Activated T-cell treated with anti-CD3 and anti-CD28 coated beads for 4 hours (primary cell): ENCODE measurements around the gene RIT2.
"Not testable (repeated sequence)": the region's sequence is repeated elsewhere in the genome, so short reads cannot be mapped to it uniquely, and the experiment has no call there.

ENCODE experiments used
- DNase-seq: peaks from one replicate; pipeline ENCODE4 v3.0.0-alpha.2; 2020

Gene RIT2

DNA sequence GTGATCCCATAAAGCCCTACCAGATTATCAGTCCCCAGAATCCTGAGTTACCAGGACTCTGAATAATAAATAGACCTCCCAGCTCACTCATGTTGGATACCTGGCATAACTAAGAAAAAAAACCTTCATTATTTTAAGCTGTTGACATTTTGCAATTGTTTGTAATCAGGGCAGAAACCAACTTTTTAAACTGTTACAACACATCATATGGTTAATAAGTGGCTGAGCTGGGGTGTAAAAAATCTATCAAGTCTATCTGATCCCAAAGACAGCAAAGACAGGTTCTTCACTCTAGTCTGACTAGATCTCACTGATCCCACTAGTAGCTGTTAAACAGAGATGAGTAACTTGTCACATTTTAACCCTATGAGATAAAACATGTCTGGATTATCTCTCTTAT, 370.3 kb downstream of the RIT2 start:
- DNase-seq, result no peak

DNA sequence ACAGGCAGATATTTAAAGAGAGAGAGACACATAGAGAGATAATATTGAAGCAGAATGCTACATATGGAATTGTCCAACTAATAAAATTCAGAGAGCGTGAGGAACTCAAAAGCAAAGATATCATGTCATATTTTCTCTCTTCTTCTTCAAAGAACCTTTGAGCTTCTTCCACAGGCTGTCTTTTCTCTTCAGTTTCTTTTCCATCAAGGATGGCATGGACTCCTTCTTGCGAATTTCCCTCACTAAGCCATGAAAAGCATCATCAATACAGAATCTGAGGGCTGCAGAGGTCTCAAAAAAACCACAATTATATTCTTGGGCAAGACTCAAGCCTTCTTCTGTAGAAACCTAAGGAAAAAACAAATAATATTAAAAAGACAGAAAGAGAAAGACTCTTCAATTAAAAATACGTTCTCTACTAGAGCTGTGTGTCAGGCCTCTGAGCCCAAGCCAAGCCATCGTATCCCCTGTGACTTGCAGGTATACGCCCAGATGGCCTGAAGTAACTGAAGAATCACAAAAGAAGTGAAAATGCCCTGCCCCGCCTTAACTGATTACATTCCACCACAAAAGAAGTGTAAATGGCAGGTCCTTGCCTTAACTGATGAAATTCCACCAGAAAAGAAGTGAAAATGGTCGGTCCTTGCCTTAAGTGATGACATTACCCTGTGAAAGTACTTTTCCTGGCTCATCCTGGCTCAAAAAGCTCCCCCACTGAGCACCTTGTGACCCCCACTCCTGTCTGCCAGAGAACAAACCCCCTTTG, 371.9 kb downstream of the RIT2 start:
- no peak for DNase-seq

DNA sequence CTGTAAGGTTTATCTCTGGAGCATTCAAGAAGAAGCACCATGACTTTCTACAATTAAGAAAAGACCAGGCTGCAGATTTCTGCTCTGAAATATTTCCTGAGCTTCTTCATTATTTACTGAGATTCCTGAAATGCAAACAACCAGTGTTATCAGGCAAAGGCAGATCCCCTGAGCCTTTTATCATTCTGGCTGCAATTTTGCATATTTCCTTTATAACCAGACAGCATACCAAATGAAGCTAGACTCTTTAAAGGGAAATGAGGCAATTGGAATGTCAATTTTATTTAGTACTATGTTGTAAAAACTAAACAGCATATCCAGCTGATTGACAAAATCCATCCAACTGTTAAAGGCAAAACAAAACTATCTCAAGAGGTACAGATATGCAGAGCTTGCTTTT, 372.5 kb downstream of the RIT2 start:
- no peak for DNase-seq

DNA sequence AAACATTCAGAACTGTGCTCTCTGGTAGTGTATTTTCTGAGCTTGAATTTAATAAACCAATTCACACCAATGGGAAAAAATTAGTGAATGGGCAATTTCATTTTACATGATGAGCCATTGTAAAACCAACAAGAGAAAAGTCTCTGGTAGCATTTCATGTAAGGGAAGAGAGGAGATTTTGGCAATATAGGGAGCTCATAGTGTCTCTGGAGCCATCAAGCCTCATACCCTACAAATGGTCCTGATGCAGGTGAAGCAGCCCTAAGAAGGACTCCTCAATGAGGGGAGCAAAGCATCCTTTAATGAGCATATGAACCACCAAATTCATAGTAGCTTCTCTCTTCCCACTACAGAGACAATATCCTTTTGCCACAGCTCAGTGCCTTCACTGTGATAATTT, 373.0 kb downstream of the RIT2 start:
- DNase-seq, result no peak

DNA sequence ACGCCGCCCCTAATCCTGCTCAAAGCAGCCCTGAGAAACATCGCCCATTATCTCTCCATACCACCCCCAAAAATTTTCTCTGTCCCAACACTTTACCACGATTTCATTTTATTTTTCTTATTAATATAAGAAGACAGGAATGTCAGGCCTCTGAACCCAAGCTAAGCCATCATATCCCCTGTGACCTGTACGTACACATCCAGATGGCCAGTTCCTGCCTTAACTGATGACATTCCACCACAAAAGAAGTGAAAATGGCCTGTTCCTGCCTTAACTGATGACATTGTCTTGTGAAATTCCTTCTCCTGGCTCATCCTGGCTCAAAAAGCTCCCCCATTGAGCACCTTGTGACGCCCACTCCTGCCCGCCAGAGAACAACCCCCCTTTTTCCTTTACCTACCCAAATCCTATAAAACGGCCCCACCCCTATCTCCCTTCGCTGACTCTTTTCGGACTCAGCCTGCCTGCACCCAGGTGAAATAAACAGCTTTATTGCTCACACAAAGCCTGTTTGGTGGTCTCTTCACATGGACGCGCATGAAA, 373.6 kb downstream of the RIT2 start:
- not testable (repeated sequence) for DNase-seq

DNA sequence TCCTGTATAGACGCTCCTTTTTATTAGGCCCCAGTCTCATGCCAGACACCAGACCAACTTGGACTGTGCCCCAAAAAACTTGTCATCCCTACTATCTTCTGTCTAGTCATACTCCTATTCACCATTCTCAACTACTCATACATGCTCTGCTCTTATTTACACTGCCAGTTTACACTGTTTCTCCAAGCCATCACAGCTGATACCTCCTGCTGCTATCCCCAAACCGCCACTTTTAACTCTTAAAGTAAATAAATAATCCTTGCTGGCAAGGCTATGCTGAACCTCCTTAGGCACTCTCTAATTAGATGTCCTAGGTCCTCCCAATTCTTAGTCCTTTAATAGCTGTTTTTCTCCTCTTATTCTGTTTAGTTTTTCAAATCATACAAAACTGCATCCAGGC, 374.2 kb downstream of the RIT2 start:
- DNase-seq, result not testable (repeated sequence)

DNA sequence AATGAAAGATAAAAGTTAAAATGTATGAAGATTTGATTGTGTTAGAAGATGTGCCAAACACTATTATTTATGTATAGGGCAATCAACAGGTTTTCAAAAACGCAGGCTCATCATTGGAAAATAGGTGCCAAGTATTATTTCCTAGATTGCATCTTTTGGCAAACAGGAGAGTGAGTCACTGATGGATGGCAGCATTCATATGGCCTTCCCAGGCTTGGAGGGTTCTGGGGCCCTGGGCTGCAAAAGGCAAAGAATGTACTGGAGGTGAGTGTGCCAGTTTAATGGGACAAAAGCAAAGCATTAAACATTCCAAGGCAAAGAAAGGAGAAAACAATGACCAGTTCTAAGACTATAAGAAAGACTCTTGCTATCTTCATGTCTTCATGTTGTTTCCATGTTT, 379.4 kb downstream of the RIT2 start:
- no peak for DNase-seq

DNA sequence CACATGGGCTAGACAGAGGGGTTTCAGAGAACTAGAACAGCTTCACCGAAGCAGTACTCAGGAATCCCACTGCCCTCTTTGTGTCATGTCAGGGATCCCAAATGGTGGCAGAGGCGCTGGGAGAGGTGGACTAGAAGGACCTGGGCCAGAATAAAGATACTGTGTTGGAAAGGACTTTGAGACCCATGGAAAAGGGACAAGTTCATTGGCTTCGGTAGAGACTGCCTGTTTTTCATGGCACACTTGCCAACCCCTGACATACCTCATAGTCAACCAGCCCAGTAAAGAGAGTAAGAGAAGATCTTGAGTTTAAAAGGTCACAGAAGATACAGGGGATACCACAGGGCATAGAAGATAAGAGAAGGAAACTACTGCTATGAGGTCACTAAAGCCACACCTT, 381.0 kb downstream of the RIT2 start:
- no peak for DNase-seq

DNA sequence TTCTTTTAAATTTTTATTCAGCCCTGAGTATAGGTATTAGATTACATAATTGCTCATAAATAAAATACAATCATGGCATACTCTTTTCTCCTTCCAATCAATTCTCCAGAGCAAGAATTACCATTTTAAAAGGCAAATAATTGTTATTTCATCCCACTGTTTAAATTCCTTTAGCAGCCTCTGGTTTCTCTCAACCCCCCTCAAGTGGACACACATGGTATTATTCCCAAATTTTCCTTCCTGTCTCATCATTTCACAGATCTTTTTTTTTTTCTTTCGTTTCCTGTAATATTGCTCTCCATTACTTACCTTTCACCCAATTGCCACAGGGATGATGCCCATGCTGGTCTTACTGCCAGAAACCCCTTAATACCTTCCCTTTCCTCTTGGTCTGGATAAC, 385.2 kb downstream of the RIT2 start:
- DNase-seq, result no peak

DNA sequence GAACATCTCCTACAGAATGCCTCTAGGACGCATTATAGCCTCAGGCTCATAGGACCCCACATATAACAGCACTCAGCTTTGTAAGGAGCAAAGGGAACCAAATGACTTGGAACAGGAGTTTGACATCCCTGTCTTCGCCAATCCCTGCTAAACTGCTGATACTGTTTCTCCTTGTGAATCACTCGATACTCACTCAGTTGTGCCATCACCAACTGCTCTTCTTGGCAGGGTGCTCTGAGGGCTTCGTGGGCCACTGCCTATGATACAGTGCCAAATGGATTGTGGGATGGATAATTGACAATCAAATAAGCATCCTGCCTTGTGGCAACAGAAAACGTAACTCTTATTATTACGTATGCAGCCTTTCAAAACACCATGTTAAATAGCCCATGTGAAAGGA, 396.3 kb downstream of the RIT2 start:
- no peak for DNase-seq

DNA sequence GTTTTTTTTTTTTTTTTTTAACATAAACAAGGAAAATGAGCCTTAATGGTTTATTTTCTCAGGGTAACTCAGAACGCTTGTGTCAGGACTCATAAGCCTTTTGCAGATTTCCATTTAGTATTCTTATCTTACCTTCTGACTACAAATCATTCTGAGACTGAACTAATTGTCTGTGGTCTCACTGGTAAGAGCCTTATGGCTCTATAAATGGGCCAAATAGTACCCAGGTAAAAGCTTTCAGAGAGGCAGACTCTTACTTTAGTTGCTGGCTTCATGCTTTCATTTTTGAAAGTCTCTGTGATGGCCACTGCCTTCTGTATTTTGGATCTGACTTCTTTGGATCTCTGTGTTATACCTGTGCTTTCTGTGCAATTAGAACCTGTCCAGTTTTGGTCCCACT, 403.4 kb downstream of the RIT2 start:
- no peak for DNase-seq

DNA sequence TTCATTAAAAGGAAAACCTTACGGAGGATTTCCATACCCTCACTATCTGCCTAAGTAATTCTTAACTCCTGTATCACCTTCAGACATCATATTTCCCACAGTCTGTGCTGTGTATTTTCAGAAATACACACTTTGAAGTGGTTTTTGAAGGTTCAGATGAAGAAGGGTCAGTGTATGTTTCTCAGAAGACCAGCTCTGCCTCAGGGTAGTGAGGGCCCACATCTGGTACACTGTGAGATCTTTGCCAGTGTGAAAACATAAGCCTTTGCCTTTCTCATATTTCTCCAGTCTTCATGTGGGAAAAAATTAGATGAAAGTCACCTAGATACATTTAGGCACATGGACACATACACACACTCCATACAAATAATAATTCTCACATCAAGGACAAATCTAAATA, 408.4 kb downstream of the RIT2 start:
- no peak for DNase-seq

DNA sequence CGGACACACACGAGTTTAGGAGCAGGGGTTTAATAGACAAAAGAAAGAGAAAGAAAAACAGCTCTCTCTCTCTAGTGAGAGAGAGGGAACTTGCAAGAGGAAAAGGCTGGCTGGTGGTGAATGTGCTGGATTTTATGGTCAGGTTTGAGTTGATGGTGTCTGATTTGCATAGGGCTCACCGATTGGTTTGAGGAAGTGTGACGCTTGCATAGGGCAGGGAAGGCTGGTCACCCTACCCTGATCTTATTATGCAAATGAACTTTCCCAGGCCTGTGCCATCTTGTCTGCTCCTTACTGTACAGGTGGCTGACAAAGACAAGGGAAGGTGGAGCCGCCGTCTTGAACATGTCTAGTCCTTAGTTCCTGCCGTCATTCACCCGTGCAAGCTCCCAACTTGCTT, 408.9 kb downstream of the RIT2 start:
- DNase-seq, result no peak

DNA sequence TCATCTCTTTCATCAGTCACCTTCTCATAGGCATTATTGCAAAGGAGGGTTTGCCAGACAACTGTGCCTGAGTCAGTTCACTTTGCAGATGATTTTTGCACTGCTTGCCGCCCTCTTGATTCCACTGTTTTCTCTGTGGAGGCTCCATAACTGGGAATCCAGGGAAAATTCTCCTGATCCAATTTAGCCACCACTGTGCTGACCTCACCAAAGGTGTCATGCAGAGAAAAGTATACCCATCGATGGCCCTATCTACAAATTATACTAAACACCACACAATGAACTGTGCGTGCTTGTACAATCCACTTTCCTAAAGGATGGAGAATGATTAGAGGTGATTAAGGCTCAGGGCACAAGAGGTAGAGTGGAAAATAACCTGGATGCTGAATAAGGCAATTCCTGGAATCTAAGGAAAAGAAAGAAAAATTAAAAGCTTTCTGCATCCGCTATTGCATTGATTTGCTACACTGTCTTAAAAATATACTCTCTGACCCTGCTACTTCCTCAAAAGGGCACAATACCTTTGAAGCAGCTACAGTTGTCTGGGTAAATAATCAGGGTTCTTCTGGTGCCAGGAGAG, 409.4 kb downstream of the RIT2 start:
- DNase-seq, result no peak
